ENCODE measurements around the gene AQP3.
"Not testable (repeated sequence)": the region's sequence is repeated elsewhere in the genome, so short reads cannot be mapped to it uniquely, and the experiment has no call there.

- TF ChIP-seq EZH2phosphoT487 (IDR thresholded peaks at IDR 0.05; ENCODE audit: insufficient read depth, low read depth); EZH2 (IDR thresholded peaks at IDR 0.05; ENCODE audit: insufficient read depth, poor library complexity, severe bottlenecking): not testable (repeated sequence)
Observed at GRCh38 chr9:33493819-33494218, 46.4 kb upstream of the AQP3 start.

All from GM23248 (cell line).